ENCODE data around the gene CEP350. TPM values are rescaled to one million over a fixed set of nuclear protein-coding genes. Genes with fewer than 3 reads are reported as not detected.

The CEP350 gene
- polyA plus RNA-seq, 1 donor from 2014 or later = 61.1 TPM

DNA sequence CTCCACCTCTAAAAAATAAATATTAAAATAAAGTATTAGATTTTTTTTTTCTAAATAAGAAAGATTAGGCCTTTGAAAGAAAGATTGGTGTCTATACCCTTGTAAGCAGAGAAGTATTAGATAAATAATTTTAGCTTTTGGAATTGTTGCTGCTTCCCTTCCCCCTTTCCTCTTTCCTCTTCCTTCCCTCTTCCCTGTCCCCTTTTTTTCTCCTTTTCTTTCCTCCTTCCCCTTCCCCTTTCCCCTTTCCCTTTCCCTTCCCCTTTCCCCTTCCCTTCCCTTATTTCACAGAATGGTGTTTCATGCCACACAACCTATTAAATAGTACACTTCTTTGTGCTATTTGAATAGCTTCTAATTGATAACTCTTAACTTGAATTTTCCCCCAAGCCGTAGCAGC is 130.3 kb downstream of the CEP350 start:
- H3K4me1 Mint-ChIP-seq = no peaks in the 10 kb centered on the region
- no peak overlapping the region for H3K27ac Mint-ChIP-seq
- peaks cover 14% of the 10 kb centered on the region for H3K36me3 Mint-ChIP-seq
- H3K4me3 Mint-ChIP-seq = no peak overlapping the region
- H3K9me3 Mint-ChIP-seq = no peaks in the 10 kb centered on the region
- H3K27me3 Mint-ChIP-seq = no peaks in the 10 kb centered on the region

DNA sequence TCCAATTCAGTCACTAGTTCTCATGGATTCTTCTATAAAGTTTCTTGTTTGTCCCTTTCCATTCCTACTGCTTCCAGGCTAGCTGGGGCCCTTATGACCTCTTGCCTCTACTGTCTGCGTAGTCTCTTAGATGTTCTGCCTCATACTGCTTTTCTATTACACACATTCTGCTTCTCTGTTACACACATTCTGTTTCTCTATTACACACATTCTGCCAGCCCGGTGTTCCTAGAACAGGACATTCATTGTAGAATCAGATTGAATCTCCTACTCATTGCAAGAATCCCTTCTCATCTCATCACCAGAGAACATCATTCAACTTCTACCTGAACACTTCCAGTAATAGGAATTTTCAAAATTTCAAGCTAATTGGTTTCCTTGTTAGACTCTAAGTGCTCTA is 130.7 kb downstream of the CEP350 start:
- no peak overlapping the region for H3K4me3 Mint-ChIP-seq
- peaks cover 14% of the 10 kb centered on the region for H3K36me3 Mint-ChIP-seq
- H3K27ac Mint-ChIP-seq = peak overlapping the region in 1 of 3 donors; percentile 32
- H3K9me3 Mint-ChIP-seq = no peaks in the 10 kb centered on the region
- no peaks in the 10 kb centered on the region for H3K4me1 Mint-ChIP-seq
- H3K27me3 Mint-ChIP-seq = no peaks in the 10 kb centered on the region

- no peak overlapping the region for H3K27ac Mint-ChIP-seq
- peaks cover 16% of the 10 kb centered on the region for H3K36me3 Mint-ChIP-seq
- H3K9me3 Mint-ChIP-seq = no peaks in the 10 kb centered on the region
- H3K27me3 Mint-ChIP-seq = no peaks in the 10 kb centered on the region
- H3K4me1 Mint-ChIP-seq = no peaks in the 10 kb centered on the region
- H3K4me3 Mint-ChIP-seq = no peak overlapping the region
Observed at GRCh38 chr1:180092931-180093650, 138.5 kb downstream of the CEP350 start.

DNA sequence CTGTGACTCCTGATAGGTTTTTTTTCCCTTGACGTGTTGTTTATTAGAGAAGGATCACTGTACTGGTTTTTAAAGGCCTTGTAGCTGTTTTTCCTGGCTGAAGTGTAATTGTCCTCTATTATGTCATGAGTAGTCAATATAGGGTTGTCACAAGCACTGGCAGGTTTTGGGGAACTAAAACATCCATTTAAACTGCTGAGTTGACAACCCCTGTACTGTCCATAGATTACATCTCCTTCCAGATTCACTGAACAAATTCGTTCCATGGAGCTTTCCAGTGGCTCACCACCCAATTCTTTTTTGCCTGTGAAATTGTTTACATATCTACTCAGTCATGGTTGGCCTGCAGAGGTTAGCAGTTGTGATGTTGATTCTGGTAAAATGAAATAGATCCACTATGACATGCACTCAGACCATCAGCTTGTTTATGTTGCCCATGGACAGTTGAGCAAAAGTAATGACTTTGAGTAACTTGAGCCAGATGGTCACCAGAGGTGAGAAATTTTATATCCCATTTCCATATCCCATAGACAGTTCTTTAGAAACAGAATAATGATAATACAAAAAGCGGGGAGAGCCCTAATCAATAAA is 140.2 kb downstream of the CEP350 start:
- no peak overlapping the region for H3K27ac Mint-ChIP-seq
- no peak overlapping the region for H3K4me3 Mint-ChIP-seq
- H3K9me3 Mint-ChIP-seq = no peaks in the 10 kb centered on the region
- no peaks in the 10 kb centered on the region for H3K27me3 Mint-ChIP-seq
- no peaks in the 10 kb centered on the region for H3K4me1 Mint-ChIP-seq
- peaks cover 15% of the 10 kb centered on the region for H3K36me3 Mint-ChIP-seq

DNA sequence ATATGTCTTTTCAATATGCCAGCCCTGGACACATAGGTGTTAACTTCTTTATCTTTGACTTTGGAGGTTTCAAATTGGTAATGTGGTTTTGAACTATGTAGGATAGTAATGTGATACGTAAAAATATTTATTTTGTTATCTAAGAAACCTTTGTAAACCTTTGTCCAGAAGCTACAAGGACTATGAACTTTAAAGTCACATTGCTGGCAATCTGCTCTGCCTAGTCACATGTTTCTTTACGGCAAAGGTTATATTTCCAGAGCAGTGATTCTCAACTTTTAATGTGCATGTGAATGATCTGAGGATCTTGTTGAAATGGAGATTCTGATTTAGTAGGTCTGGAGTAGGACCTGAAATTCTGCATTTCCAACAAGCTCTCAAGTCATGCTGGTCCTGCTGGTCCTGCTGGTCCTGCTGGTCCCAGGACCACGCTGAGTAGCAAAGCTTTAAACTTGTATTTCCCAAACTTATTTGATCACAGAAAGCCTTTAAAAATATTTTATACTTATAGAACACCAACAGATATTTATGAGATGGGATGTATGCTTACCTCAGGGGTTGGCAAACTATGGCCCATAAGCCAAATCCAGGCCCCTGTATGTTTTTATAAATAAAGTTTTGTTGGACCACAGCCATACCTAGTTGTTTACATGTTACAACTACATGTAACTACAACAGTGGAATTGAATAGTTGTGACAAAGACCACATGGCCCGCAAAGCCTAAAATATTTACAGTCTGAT is 142.1 kb downstream of the CEP350 start:
- peaks cover 0 to 4% (median 0%) of the 10 kb centered on the region in 3 donors for H3K4me1 Mint-ChIP-seq
- no peak overlapping the region for H3K4me3 Mint-ChIP-seq
- peaks cover 0 to 2% (median 0%) of the 10 kb centered on the region in 3 donors for H3K9me3 Mint-ChIP-seq
- H3K36me3 Mint-ChIP-seq = peaks cover 28% of the 10 kb centered on the region
- no peak overlapping the region for H3K27ac Mint-ChIP-seq
- H3K27me3 Mint-ChIP-seq = no peaks in the 10 kb centered on the region

GRCh38 chr1:180097326-180097605 is 142.7 kb downstream of the CEP350 start:
- Mint-ChIP-seq H3K27ac (no peak overlapping the region), H3K4me1 (peaks cover 0 to 4% (median 0%) of the 10 kb centered on the region in 3 donors), H3K36me3 (peaks cover 28% of the 10 kb centered on the region), H3K9me3 (peaks cover 0 to 2% (median 0%) of the 10 kb centered on the region in 3 donors), H3K27me3 (no peaks in the 10 kb centered on the region), H3K4me3 (no peak overlapping the region)

DNA sequence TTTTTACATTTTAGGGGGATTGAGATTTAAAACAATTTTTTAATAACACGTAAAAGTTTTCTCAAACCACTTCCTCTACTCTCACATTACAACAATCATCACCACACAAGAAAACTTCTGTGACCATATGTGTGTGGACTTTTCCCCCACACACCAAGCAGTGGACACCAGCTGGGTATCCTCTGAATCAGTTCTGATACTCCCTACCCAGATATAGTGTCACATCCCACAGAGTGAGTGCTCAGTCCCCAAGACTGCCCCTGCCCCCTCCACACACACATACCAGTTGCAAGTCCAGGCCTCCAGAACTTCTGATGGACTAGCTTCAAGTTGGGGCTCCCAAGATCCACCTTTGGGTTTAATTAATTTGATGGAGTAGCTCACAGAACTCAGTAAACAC is 146.8 kb downstream of the CEP350 start:
- Mint-ChIP-seq H3K4me1 (peaks cover 0 to 4% (median 0%) of the 10 kb centered on the region in 3 donors), H3K27me3 (no peaks in the 10 kb centered on the region), H3K36me3 (peaks cover 18% of the 10 kb centered on the region), H3K9me3 (peaks cover 0 to 2% (median 0%) of the 10 kb centered on the region in 3 donors), H3K27ac (no peak overlapping the region), H3K4me3 (no peak overlapping the region)

DNA sequence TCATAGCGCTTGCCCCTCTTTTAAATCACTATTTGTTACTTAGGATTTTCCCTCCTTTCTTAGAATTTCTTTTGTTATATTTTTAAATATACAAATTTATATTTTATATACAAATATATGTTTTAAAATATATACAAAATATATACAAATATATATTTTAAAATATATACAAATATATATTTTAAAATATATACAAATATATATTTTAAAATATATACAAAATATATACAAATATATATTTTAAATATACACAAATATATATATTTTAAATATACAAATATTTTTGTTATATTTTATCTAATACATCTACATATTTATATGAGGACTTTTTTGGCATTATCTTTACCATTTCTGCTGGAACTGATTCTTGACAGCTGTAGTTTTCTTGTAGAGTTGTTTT is 149.2 kb downstream of the CEP350 start:
- Mint-ChIP-seq H3K4me3 (no peak overlapping the region), H3K27me3 (no peaks in the 10 kb centered on the region), H3K4me1 (peaks cover 0 to 4% (median 0%) of the 10 kb centered on the region in 3 donors), H3K36me3 (peaks cover 21% of the 10 kb centered on the region), H3K9me3 (peaks cover 0 to 2% (median 0%) of the 10 kb centered on the region in 3 donors), H3K27ac (no peak overlapping the region)

DNA sequence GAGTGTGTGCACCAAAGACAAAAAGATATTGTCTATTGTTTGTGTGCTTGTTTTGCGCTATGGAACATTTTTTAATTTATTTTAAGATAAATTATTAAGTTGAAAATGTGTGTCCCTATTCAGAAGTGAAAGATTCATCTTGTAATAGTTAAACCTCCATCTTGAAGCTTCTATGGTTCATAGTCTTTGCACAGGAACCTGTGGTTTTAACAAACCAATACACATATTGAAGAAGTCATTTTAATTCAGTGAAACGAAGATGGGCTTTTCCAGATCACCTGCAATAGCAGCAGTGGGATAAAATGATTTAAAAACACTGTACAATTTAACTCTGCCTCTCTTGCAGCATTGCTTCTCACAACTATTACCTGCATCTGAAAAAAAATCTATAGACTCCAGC is 157.5 kb downstream of the CEP350 start:
- Mint-ChIP-seq H3K27me3 (no peaks in the 10 kb centered on the region), H3K4me3 (no peak overlapping the region), H3K36me3 (peaks cover 3% of the 10 kb centered on the region), H3K27ac (no peak overlapping the region), H3K4me1 (no peaks in the 10 kb centered on the region), H3K9me3 (no peaks in the 10 kb centered on the region)

DNA sequence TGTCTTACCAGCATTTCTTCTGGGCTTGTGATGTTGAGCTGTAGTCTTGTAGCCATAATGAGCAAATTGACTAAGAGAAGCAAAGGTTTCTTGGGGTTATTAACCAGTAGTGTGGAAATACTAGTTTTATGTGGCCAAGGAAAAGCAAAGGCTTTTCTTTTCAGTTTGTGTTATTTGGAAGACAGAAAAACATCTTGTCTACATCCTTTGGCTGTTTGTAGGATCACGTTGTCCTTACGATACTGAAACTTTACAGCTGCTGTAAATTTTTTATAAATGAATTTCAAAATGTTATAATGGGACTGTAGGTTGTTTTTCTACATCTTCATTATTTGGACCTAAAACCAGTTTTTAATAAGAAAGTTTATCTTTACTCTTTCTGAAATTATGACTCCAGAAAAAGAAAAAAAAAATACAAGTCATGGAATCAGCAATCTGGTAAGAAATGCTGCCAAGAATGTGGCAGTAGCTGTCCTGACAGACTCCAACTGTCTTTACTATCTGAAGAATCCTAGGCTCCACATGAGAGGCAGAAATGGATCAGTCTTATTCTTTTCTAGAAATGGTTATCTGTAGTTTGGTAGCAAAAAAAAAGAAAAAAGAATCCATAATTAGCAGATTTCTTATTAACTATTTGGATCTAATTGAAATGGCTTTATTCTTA is 158.5 kb downstream of the CEP350 start:
- Mint-ChIP-seq H3K4me3 (no peak overlapping the region), H3K36me3 (peaks cover 2% of the 10 kb centered on the region), H3K4me1 (no peaks in the 10 kb centered on the region), H3K27me3 (no peaks in the 10 kb centered on the region), H3K27ac (peak overlapping the region in 1 of 3 donors; percentile 71), H3K9me3 (no peaks in the 10 kb centered on the region)

- Mint-ChIP-seq H3K27me3 (no peaks in the 10 kb centered on the region), H3K36me3 (peaks cover 2% of the 10 kb centered on the region), H3K4me1 (no peaks in the 10 kb centered on the region), H3K27ac (no peak overlapping the region), H3K9me3 (no peaks in the 10 kb centered on the region), H3K4me3 (no peak overlapping the region)
Observed at GRCh38 chr1:180114396-180114945, 159.9 kb downstream of the CEP350 start.

- no peaks in the 10 kb centered on the region for H3K9me3 Mint-ChIP-seq
- no peaks in the 10 kb centered on the region for H3K27me3 Mint-ChIP-seq
- no peak overlapping the region for H3K27ac Mint-ChIP-seq
- H3K36me3 Mint-ChIP-seq = peaks cover 2% of the 10 kb centered on the region
- H3K4me3 Mint-ChIP-seq = no peak overlapping the region
- H3K4me1 Mint-ChIP-seq = no peaks in the 10 kb centered on the region
Observed at GRCh38 chr1:180116964-180117763, 162.6 kb downstream of the CEP350 start.

DNA sequence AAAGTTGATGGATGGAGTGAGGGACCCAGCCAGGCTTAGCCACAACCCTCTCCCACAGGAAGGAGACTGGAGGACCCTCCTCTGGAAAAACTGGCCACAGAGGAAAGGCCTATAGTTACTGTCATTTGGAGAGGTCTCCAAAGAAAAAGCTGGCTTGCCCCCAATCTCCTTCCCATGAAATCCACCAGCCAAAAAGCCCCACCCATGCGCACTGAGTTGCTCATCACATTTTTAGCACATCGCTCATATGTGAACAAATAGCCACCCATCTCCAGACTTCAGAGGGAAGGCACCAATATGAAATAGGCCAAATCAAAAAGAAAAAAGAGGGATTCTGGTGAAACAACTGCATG is 163.1 kb downstream of the CEP350 start:
- no peak overlapping the region for H3K4me3 Mint-ChIP-seq
- no peak overlapping the region for H3K27ac Mint-ChIP-seq
- peaks cover 2% of the 10 kb centered on the region for H3K36me3 Mint-ChIP-seq
- H3K4me1 Mint-ChIP-seq = no peaks in the 10 kb centered on the region
- H3K27me3 Mint-ChIP-seq = no peaks in the 10 kb centered on the region
- no peaks in the 10 kb centered on the region for H3K9me3 Mint-ChIP-seq

GRCh38 chr1:180119837-180120236 is 165.2 kb downstream of the CEP350 start:
- no peaks in the 10 kb centered on the region for H3K9me3 Mint-ChIP-seq

More at GRCh38 chr1:180119837-180120236, 165.2 kb downstream of the CEP350 start:
- H3K4me1 Mint-ChIP-seq = no peaks in the 10 kb centered on the region
- no peaks in the 10 kb centered on the region for H3K36me3 Mint-ChIP-seq
- H3K27me3 Mint-ChIP-seq = no peaks in the 10 kb centered on the region
- no peak overlapping the region for H3K4me3 Mint-ChIP-seq
- H3K27ac Mint-ChIP-seq = no peak overlapping the region
